ENCODE data around the gene APCDD1L.

- TF ChIP-seq USF2 (CRISPR knock-in tag; IDR thresholded peaks at IDR 0.05) (no peak), NR2C2 (CRISPR knock-in tag; IDR thresholded peaks at IDR 0.05) (no peak), CTCF (IDR thresholded peaks at IDR 0.05) (no peak), USF1 (CRISPR knock-in tag; IDR thresholded peaks at IDR 0.05) (no peak), ATF6 (CRISPR knock-in tag; IDR thresholded peaks at IDR 0.05) (no peak), AFF4 (CRISPR knock-in tag; IDR thresholded peaks at IDR 0.05; ENCODE audit: borderline replicate concordance) (no peak), ETV6 (CRISPR knock-in tag; IDR thresholded peaks at IDR 0.05) (no peak)
Measured at GRCh38 chr20:58492795-58493524, 22.2 kb downstream of the APCDD1L start.
